ENCODE results near the gene TIAM1.

TIAM1 gene

DNA sequence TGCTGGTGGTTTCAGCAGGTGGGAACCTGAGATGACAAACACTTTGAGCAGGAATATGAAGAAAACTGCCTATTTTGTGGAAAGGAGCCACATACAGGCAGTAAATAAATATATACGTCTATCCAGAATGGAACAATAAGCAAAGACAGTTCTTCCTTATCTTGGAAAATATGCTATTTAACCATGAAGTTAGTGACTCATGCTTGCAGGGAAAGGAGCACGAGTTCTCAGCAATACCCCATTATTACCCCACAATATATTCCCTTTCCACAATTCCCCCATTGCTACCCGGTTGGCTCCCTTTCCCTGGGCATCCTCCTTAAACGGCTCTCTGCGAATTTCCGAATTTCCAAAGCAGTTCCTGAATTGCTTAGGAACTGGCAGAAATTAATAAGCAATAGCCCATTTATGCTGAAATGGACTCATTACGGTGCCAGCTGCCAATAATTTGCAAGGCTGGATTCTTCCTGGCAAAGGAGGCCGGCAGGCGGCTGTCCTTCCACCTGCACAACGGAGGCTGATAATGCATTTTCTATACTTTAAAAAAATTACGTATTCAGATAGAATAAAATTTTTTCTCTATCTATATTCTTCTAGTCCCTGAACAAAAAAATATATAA lies 65.4 kb downstream of the TIAM1 start:
- H3K27me3 ChIP-seq (ENCODE audit: control insufficient read depth, insufficient read depth, low read length) = no peaks in the 10 kb centered on the region
- H3K9me3 ChIP-seq (replicated peaks; ENCODE audit: low read length) = no peaks in the 10 kb centered on the region
- no peak overlapping the region for H3K9ac ChIP-seq (ENCODE audit: low read depth, low read length)
- H3K4me1 ChIP-seq (ENCODE audit: control insufficient read depth, insufficient read depth, low read length) = peaks cover 18% of the 10 kb centered on the region
- no peak overlapping the region for H3K4me3 ChIP-seq (ENCODE audit: low read length)
- no peaks in the 10 kb centered on the region for H3K36me3 ChIP-seq (ENCODE audit: insufficient read depth, low read length)
- no peak overlapping the region for H3K4me2 ChIP-seq (ENCODE audit: low read length)

DNA sequence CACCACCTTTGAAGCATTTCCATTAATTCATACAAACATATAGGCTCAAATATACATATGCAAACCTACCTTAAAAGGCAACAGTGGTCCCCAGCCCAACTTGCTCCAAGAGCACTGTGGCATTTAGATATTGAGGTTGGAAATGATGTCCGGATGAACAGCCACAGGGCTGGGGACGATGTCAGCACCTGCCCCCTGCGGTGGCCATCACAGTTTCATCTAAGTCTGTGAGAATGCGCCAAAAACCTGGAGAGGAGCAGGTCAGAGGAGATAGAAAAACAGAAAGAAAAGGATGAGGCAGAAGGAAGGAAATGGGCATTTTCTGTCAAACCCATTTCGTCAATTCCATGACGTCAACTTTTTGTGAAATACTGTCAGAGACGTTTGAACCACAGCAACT lies 67.4 kb downstream of the TIAM1 start:
- Histone ChIP-seq H3K4me3 (ENCODE audit: low read length) (no peak overlapping the region), H3K27me3 (ENCODE audit: control insufficient read depth, insufficient read depth, low read length) (no peaks in the 10 kb centered on the region), H3K4me2 (ENCODE audit: low read length) (no peak overlapping the region), H3K4me1 (ENCODE audit: control insufficient read depth, insufficient read depth, low read length) (peaks cover 18% of the 10 kb centered on the region), H3K9me3 (replicated peaks; ENCODE audit: low read length) (no peaks in the 10 kb centered on the region), H3K36me3 (ENCODE audit: insufficient read depth, low read length) (no peaks in the 10 kb centered on the region), H3K9ac (ENCODE audit: low read depth, low read length) (no peak overlapping the region)

DNA sequence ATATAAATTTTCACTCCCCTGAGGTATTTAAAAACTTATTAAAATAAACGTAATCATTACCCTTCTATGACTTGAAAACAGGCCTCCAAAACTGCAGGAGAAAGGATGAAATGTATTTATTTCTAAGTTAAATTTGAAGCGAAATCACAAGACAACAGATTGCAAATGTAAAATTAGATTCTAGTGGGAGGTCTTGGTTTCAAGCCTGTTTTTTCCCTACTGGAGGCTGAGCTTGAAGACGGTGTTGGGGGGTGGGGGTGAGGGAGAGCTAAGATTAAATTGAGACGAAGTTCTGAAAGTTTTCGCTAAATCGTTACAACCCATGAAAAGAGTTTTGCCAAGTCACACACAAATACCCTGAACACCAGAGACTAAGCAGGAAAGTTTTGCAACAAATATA lies 68.2 kb downstream of the TIAM1 start:
- Histone ChIP-seq H3K27me3 (ENCODE audit: control insufficient read depth, insufficient read depth, low read length) (no peaks in the 10 kb centered on the region), H3K4me1 (ENCODE audit: control insufficient read depth, insufficient read depth, low read length) (peaks cover 15% of the 10 kb centered on the region), H3K4me3 (ENCODE audit: low read length) (no peak overlapping the region), H3K9ac (ENCODE audit: low read depth, low read length) (no peak overlapping the region), H3K4me2 (ENCODE audit: low read length) (no peak overlapping the region), H3K36me3 (ENCODE audit: insufficient read depth, low read length) (no peaks in the 10 kb centered on the region), H3K9me3 (replicated peaks; ENCODE audit: low read length) (no peaks in the 10 kb centered on the region)

DNA sequence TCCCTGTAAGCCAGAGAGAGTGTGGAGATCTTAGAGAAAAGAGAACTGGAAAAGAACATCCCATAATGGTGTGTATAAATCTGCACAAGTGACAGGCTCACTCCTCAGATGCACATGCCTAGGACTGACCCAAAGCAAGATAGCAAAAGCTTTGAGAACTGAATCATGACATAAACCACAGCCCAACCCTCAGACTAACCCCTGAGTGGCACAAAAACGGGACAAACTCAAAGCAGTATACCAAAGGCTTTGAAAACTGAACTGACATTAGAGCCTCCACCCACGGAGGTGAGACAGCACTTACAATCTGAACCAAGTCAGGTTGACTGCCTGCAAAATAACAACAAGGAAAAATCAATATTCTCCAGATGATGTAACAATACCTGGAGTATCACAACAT lies 70.8 kb downstream of the TIAM1 start:
- Histone ChIP-seq H3K36me3 (ENCODE audit: insufficient read depth, low read length) (no peaks in the 10 kb centered on the region), H3K4me3 (ENCODE audit: low read length) (no peak overlapping the region), H3K4me1 (ENCODE audit: control insufficient read depth, insufficient read depth, low read length) (peaks cover 15% of the 10 kb centered on the region), H3K27me3 (ENCODE audit: control insufficient read depth, insufficient read depth, low read length) (no peaks in the 10 kb centered on the region), H3K9me3 (replicated peaks; ENCODE audit: low read length) (no peaks in the 10 kb centered on the region), H3K9ac (ENCODE audit: low read depth, low read length) (no peak overlapping the region), H3K4me2 (ENCODE audit: low read length) (no peak overlapping the region)

DNA sequence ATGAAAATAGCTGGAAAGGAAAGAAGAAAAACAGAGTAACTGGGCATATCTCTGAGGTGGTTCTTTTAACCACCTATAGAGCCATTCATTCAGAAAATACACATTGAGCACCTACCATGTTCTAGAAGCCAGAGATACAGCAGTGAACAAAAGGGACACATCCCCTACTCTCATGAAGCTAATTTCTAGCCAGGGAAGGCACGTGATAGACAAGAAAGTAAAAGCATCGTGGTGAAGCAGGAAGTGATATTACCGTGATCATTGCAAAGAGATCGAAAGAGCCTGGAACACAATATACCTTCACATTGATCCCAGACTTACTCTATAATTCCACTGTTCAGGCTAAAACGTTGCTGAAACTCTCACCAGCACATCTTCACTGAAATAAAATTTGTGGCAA lies 76.0 kb downstream of the TIAM1 start:
- H3K4me2 ChIP-seq (ENCODE audit: low read length) = no peak overlapping the region
- H3K9ac ChIP-seq (ENCODE audit: low read depth, low read length) = no peak overlapping the region
- no peaks in the 10 kb centered on the region for H3K27me3 ChIP-seq (ENCODE audit: control insufficient read depth, insufficient read depth, low read length)
- H3K9me3 ChIP-seq (replicated peaks; ENCODE audit: low read length) = no peaks in the 10 kb centered on the region
- no peaks in the 10 kb centered on the region for H3K36me3 ChIP-seq (ENCODE audit: insufficient read depth, low read length)
- H3K4me1 ChIP-seq (ENCODE audit: control insufficient read depth, insufficient read depth, low read length) = peaks cover 18% of the 10 kb centered on the region
- H3K4me3 ChIP-seq (ENCODE audit: low read length) = no peak overlapping the region

DNA sequence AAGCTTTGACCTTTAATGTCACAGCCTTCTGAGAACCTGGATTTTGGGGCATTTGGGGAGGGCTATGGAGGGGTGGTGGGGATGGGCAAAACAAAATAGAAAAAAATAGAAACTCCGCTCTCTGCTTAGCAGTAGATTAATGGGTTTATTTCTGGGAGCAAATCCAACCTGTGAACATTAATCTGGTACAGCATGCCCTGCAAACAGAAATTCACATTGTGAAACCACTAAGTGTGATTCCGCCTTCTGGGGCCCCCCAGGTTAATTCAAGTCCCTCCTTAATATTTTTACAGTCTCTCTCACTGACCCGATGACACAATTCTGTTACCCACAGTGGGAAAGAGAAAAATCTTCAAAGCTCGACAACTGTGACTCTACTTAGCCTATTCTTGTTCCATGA lies 76.4 kb downstream of the TIAM1 start:
- H3K27me3 ChIP-seq (ENCODE audit: control insufficient read depth, insufficient read depth, low read length) = no peaks in the 10 kb centered on the region
- no peaks in the 10 kb centered on the region for H3K9me3 ChIP-seq (replicated peaks; ENCODE audit: low read length)
- H3K9ac ChIP-seq (ENCODE audit: low read depth, low read length) = no peak overlapping the region
- H3K4me2 ChIP-seq (ENCODE audit: low read length) = no peak overlapping the region
- no peaks in the 10 kb centered on the region for H3K36me3 ChIP-seq (ENCODE audit: insufficient read depth, low read length)
- H3K4me3 ChIP-seq (ENCODE audit: low read length) = no peak overlapping the region
- H3K4me1 ChIP-seq (ENCODE audit: control insufficient read depth, insufficient read depth, low read length) = peaks cover 13% of the 10 kb centered on the region

DNA sequence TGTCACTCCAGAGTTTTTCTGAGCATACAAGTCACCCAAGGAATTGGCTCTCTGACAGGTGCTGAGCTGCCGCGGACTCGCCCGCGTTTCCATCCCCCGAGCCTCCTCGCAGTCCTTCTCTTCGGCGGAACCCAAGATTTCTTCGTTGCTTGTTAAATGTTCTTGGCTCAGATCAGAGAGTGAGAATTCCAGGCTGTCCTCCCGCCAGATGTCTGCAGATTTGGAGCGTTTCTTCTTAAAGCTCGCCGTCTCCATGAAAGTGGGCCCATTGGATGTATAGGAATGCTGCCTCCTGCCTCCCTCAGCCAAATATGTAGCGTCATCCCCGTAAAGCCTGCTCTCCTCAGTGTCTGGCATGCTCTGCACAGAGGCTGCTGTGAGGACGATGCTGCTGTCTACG lies 77.8 kb downstream of the TIAM1 start:
- no peak overlapping the region for H3K9ac ChIP-seq (ENCODE audit: low read depth, low read length)
- H3K27me3 ChIP-seq (ENCODE audit: control insufficient read depth, insufficient read depth, low read length) = no peaks in the 10 kb centered on the region
- H3K4me2 ChIP-seq (ENCODE audit: low read length) = peak overlapping the region; percentile 56
- no peaks in the 10 kb centered on the region for H3K36me3 ChIP-seq (ENCODE audit: insufficient read depth, low read length)
- H3K4me1 ChIP-seq (ENCODE audit: control insufficient read depth, insufficient read depth, low read length) = peaks cover 8% of the 10 kb centered on the region
- H3K9me3 ChIP-seq (replicated peaks; ENCODE audit: low read length) = no peaks in the 10 kb centered on the region
- no peak overlapping the region for H3K4me3 ChIP-seq (ENCODE audit: low read length)

DNA sequence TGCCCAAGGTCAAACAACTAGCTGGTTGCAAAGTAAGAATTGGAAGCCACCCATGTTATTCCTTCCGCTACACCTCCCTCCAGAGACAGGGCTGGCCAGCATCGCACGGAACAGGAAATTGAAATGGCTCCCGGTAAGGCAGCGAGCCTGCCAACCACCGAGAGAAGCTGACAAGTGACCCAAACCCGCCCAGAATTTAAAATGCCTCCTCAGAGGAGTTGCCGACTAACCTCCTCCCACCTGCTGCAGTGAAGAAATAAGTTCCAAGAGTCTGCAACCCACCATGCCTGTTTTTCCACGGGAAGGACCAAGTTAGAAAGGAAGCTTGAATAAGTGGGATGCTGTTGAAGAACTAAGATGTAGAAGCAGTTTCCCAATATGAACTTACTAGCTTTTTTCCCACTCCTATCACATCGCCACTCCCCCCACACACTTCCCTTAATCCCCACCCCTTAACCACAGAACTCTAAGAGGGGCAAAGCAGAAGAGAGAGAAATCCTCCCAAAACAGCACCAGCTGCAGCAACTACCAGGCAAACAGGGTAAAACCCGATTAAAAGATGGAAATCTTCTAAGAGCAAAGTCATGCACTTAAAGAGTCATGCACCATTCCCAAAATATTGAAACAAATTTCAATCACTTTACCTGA lies 78.6 kb downstream of the TIAM1 start:
- Histone ChIP-seq H3K4me2 (ENCODE audit: low read length) (peak overlapping the region; percentile 56), H3K36me3 (ENCODE audit: insufficient read depth, low read length) (no peaks in the 10 kb centered on the region), H3K4me1 (ENCODE audit: control insufficient read depth, insufficient read depth, low read length) (peaks cover 15% of the 10 kb centered on the region), H3K9me3 (replicated peaks; ENCODE audit: low read length) (no peaks in the 10 kb centered on the region), H3K9ac (ENCODE audit: low read depth, low read length) (no peak overlapping the region), H3K4me3 (ENCODE audit: low read length) (peak overlapping the region; percentile 33), H3K27me3 (ENCODE audit: control insufficient read depth, insufficient read depth, low read length) (no peaks in the 10 kb centered on the region)

DNA sequence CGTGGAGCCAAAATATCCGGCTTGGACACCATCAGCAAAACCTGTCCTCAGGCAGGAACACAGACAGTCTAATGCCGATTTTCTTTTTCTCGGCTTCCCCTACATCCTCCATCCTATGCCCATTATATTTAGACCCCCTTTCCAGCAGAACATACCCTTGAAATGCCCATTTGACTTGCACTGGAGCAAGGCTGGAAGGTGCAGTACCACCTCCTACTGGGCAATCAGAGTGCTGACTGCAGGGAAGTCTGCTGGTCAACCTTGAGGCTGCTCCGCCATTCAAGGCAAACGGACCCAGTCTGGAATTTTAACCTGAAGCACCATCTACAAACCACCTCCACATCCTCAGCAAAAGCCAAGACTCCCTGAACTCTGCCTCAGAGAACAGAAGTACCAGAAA lies 79.5 kb downstream of the TIAM1 start:
- no peaks in the 10 kb centered on the region for H3K27me3 ChIP-seq (ENCODE audit: control insufficient read depth, insufficient read depth, low read length)
- no peak overlapping the region for H3K9ac ChIP-seq (ENCODE audit: low read depth, low read length)
- H3K9me3 ChIP-seq (replicated peaks; ENCODE audit: low read length) = no peaks in the 10 kb centered on the region
- no peak overlapping the region for H3K4me2 ChIP-seq (ENCODE audit: low read length)
- H3K36me3 ChIP-seq (ENCODE audit: insufficient read depth, low read length) = no peaks in the 10 kb centered on the region
- peaks cover 15% of the 10 kb centered on the region for H3K4me1 ChIP-seq (ENCODE audit: control insufficient read depth, insufficient read depth, low read length)
- no peak overlapping the region for H3K4me3 ChIP-seq (ENCODE audit: low read length)

DNA sequence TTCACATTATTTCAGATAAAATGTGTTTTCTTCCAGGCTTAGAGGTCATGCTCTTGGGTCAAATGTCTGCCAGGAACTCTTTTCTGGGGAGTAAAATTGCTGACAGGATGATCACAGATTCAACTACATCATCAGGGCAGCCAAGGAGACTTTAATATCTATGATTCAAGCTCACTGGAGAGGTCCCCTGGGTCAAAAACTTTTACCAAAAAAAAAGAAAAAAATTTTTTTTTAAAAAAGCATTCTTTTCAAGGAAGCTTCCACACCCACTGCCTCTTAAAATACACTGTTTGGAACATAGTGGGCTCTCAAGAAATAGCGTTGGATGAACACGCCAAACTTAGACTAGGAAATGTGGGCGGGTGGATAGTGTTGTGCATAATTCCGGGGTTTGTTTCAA lies 81.3 kb downstream of the TIAM1 start:
- H3K4me2 ChIP-seq (ENCODE audit: low read length) = no peak overlapping the region
- no peaks in the 10 kb centered on the region for H3K27me3 ChIP-seq (ENCODE audit: control insufficient read depth, insufficient read depth, low read length)
- no peaks in the 10 kb centered on the region for H3K9me3 ChIP-seq (replicated peaks; ENCODE audit: low read length)
- H3K36me3 ChIP-seq (ENCODE audit: insufficient read depth, low read length) = no peaks in the 10 kb centered on the region
- no peak overlapping the region for H3K9ac ChIP-seq (ENCODE audit: low read depth, low read length)
- H3K4me3 ChIP-seq (ENCODE audit: low read length) = no peak overlapping the region
- H3K4me1 ChIP-seq (ENCODE audit: control insufficient read depth, insufficient read depth, low read length) = peaks cover 15% of the 10 kb centered on the region

DNA sequence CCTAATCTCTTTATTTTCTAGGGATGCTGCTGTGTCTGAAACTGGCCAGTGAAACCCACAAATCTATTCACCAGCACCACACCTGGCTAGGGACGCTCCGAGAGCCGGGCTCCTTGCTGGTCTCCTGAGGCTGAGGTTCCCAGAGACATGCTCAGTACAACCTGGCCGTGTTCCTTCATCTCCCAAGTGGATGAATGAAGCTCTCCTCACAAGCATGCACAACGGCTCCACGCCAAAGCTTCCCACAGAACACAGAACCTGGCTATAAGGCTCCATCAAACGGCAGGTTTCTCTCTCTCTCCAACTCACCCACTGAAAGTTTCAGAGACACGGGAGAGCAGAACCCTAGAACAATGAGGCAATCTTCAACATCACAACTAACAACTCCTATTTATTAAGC lies 82.3 kb downstream of the TIAM1 start:
- H3K27me3 ChIP-seq (ENCODE audit: control insufficient read depth, insufficient read depth, low read length) = no peaks in the 10 kb centered on the region
- no peak overlapping the region for H3K9ac ChIP-seq (ENCODE audit: low read depth, low read length)
- peaks cover 15% of the 10 kb centered on the region for H3K4me1 ChIP-seq (ENCODE audit: control insufficient read depth, insufficient read depth, low read length)

DNA sequence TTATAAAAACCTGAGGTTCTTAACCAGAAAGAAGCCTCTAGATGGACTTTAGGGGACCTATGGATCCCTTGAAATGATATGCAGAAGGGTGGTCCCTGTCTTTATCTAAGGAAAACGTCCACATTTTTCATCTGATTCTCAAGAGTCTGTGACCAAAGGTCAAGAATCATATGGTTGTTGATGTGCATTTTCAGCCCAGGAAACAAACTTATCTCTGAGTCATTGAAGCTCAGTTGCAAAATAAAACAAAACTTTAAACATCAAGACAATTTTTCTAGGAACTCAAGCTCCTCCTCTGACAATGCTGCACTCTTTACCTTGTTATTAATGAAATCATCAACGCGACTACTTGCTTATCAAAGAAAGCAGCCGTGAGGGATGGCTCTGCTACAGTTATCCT lies 83.3 kb downstream of the TIAM1 start:
- peaks cover 15% of the 10 kb centered on the region for H3K4me1 ChIP-seq (ENCODE audit: control insufficient read depth, insufficient read depth, low read length)
- H3K9me3 ChIP-seq (replicated peaks; ENCODE audit: low read length) = no peaks in the 10 kb centered on the region
- no peak overlapping the region for H3K4me3 ChIP-seq (ENCODE audit: low read length)
- no peak overlapping the region for H3K4me2 ChIP-seq (ENCODE audit: low read length)
- H3K9ac ChIP-seq (ENCODE audit: low read depth, low read length) = no peak overlapping the region
- no peaks in the 10 kb centered on the region for H3K36me3 ChIP-seq (ENCODE audit: insufficient read depth, low read length)
- no peaks in the 10 kb centered on the region for H3K27me3 ChIP-seq (ENCODE audit: control insufficient read depth, insufficient read depth, low read length)

More for the DNA sequence above, 82.3 kb downstream of the TIAM1 start:
- Histone ChIP-seq H3K4me3 (ENCODE audit: low read length) (no peak overlapping the region), H3K4me2 (ENCODE audit: low read length) (no peak overlapping the region), H3K36me3 (ENCODE audit: insufficient read depth, low read length) (no peaks in the 10 kb centered on the region), H3K9me3 (replicated peaks; ENCODE audit: low read length) (no peaks in the 10 kb centered on the region)

All from skeletal muscle satellite cell (primary cell).